Stomach (tissue), 4 donors: ENCODE data around the gene RNU1-3.
"Not testable (repeated sequence)": the region's sequence is repeated elsewhere in the genome, so short reads cannot be mapped to it uniquely, and the experiment has no call there.

Experiments used
- EP300 ChIP-seq: sonication (generic); formaldehyde crosslinking; IDR thresholded peaks from one replicate; pipeline ENCODE4 v1.6.1; 2017; ENCODE audit warnings: antibody characterized with exemption
- POLR2A ChIP-seq, 4 donors: fragments of 450-650 bp; IDR thresholded peaks; one replicate each; pipeline ENCODE4 v1.6.1; 2016; ENCODE audit warnings: antibody characterized with exemption in 4 of 4, control low read depth in 2 of 4, mild to moderate bottlenecking in 1 of 4, moderate library complexity in 1 of 4
- POLR2AphosphoS5 ChIP-seq, 3 donors: sonication (generic); formaldehyde crosslinking; IDR thresholded peaks; one replicate each; pipeline ENCODE4 v1.6.1; 2016; ENCODE audit warnings: antibody characterized with exemption in 3 of 3
- TF ChIP-seq, protein P1 (sequence below), 7 experiments: fragments of 450-650 bp in 4 of 7; fragments of 200-600 bp in 3 of 7; sonication (generic) in 3 of 7; IDR thresholded peaks; one replicate each; pipeline ENCODE4 v1.5.1; 2016 to 2019; ENCODE audit warnings: antibody characterized with exemption in 7 of 7, control low read depth in 2 of 7, mild to moderate bottlenecking in 1 of 7

DNA sequence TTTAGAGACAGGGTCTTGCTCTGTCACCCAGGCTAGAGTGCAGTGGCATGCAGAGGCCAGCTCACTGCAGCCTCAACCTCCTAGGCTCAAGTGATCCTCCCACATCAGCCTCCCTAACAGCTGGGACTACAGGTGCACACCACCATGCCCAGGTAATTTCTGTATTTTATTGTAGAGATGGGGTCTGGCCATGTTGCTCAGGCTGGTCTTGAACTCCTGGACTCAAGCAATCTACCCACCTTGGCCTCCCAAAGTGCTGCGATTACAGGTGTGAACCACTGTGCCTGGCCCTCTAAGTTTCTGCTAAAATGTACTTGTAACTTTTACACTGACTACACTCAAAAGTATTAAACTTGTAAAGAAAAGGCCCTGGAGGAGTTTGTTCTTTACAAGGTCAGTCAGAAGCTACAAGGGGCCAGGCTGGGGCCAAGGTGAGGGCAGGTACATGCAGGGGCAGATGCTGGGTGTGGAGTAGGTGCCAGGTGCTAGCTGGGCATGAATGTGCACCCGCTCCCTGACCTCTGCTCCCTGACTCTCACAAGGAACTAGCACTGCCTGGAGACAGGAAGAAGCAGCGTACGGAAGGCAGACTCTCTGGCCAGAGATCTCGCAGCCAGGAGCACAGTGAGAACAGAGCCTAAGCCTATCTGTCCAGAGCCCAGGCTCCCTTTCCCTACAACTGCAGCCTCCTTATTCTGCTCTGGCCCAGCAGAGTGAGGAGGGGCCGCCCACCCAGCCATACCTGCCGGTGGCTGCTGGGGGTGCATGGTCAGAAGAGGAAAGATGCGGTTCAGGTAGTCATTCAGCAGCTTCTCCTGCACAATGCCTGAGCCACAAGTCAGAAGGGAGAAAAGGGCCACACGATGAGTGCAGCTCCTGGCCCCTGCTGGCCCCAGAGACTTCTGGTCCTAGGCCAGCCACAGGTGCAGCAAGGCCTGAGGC lies 24.5 kb downstream of the RNU1-3 start:
- TF ChIP-seq, protein P1, sequence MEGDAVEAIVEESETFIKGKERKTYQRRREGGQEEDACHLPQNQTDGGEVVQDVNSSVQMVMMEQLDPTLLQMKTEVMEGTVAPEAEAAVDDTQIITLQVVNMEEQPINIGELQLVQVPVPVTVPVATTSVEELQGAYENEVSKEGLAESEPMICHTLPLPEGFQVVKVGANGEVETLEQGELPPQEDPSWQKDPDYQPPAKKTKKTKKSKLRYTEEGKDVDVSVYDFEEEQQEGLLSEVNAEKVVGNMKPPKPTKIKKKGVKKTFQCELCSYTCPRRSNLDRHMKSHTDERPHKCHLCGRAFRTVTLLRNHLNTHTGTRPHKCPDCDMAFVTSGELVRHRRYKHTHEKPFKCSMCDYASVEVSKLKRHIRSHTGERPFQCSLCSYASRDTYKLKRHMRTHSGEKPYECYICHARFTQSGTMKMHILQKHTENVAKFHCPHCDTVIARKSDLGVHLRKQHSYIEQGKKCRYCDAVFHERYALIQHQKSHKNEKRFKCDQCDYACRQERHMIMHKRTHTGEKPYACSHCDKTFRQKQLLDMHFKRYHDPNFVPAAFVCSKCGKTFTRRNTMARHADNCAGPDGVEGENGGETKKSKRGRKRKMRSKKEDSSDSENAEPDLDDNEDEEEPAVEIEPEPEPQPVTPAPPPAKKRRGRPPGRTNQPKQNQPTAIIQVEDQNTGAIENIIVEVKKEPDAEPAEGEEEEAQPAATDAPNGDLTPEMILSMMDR (IDR thresholded peaks at IDR 0.05) = not testable (repeated sequence)
- not testable (repeated sequence) for TF ChIP-seq POLR2AphosphoS5 (IDR thresholded peaks at IDR 0.05); POLR2A (IDR thresholded peaks at IDR 0.05); EP300
